ENCODE results near the gene ATOH8.

Gene ATOH8

DNA sequence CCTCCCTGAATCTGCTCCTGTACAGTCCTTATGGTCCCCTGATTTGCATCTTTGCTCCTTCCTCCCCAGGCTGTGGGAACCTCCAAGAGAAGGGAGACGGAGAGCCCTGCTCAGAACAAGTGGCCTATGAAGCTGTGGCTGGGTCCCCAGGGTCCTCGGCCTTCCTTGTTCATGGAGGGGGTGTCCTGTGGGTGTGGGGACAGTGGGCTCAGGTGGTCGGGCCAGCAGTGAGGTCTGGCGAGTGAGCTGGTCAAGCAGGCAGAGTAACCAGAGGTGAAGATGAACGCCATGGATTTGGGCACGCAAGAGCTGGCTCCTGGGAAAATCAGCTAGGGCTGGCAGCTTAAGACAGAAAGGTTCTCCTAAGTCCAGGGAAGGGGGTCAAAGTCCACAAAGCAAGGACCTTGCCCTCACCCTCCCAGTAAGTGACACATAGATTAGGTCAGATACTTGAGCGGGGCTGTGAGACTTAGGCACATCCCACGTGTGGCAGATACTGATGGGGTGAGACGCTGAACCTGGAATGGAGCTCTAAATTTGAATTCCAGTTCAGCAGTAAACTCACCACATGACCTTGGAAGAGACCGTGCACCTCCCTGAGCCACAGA, 34.8 kb upstream of the ATOH8 start:
- Histone ChIP-seq H3K4me3 (ENCODE audit: low read depth, low read length, poor library complexity, severe bottlenecking) (no peak overlapping the region), H3K36me3 (ENCODE audit: insufficient read depth, low read length) (no peaks in the 10 kb centered on the region), H3K4me2 (ENCODE audit: low read length) (no peak overlapping the region), H2AFZ (ENCODE audit: low read length) (no peak overlapping the region), H3K27ac (ENCODE audit: low read depth, low read length, poor library complexity, severe bottlenecking) (no peak overlapping the region), H3K79me2 (ENCODE audit: insufficient read depth, low read length) (no peaks in the 10 kb centered on the region), H3K9me3 (ENCODE audit: low read length) (no peaks in the 10 kb centered on the region), H3K9me2 (ENCODE audit: low read depth, low read length) (no peaks in the 10 kb centered on the region), H3K27me3 (ENCODE audit: insufficient read depth, low read length) (no peaks in the 10 kb centered on the region), H4K20me1 (ENCODE audit: insufficient read depth, low read length) (no peaks in the 10 kb centered on the region), H3K4me1 (ENCODE audit: insufficient read depth, low read length, severe bottlenecking) (no peaks in the 10 kb centered on the region), H3K9ac (ENCODE audit: low read length) (no peak overlapping the region), H3F3A (ENCODE audit: insufficient read depth, low read length) (no peaks in the 10 kb centered on the region)
- TF ChIP-seq EZH2 (IDR thresholded peaks at IDR 0.05; ENCODE audit: borderline replicate concordance, low read length) = no peak
- TF ChIP-seq, protein P1, sequence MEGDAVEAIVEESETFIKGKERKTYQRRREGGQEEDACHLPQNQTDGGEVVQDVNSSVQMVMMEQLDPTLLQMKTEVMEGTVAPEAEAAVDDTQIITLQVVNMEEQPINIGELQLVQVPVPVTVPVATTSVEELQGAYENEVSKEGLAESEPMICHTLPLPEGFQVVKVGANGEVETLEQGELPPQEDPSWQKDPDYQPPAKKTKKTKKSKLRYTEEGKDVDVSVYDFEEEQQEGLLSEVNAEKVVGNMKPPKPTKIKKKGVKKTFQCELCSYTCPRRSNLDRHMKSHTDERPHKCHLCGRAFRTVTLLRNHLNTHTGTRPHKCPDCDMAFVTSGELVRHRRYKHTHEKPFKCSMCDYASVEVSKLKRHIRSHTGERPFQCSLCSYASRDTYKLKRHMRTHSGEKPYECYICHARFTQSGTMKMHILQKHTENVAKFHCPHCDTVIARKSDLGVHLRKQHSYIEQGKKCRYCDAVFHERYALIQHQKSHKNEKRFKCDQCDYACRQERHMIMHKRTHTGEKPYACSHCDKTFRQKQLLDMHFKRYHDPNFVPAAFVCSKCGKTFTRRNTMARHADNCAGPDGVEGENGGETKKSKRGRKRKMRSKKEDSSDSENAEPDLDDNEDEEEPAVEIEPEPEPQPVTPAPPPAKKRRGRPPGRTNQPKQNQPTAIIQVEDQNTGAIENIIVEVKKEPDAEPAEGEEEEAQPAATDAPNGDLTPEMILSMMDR (IDR thresholded peaks at IDR 0.05; ENCODE audit: low read length) = no peak

DNA sequence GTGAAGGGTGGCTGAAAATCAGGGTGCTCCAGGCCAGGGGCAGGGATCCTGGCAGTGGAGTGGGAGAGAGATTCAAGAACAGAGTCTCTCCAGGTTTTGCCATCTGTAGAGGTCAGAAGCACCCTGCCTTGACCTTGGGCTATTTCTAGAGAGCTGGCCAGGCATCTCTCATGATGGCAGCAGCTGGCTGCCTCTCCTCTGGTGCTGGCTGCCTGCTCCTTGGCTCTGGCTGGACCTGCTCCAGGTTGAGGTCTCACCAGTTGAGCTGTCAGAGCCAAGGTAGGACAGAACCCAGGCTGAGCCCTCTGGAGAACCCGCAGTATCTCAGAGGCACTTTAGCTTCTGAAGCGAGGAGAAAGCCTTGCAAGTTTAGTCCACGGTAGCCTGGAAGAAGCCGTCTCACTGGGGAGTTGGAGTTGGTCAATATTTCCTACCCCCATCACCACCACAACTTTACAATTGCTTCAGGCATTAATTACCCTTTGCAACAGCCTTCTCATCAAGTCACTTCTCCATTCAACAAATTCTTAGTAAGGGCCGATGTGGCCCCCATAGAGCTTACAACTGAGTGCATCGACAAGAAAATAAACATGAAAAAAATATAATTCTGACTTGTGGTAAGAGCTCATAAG, 34.1 kb upstream of the ATOH8 start:
- Histone ChIP-seq H3K27me3 (ENCODE audit: insufficient read depth, low read length) (no peaks in the 10 kb centered on the region), H3K9me2 (ENCODE audit: low read depth, low read length) (no peaks in the 10 kb centered on the region), H3K4me3 (ENCODE audit: low read depth, low read length, poor library complexity, severe bottlenecking) (no peak overlapping the region), H3K4me1 (ENCODE audit: insufficient read depth, low read length, severe bottlenecking) (no peaks in the 10 kb centered on the region), H2AFZ (ENCODE audit: low read length) (no peak overlapping the region), H3K79me2 (ENCODE audit: insufficient read depth, low read length) (no peaks in the 10 kb centered on the region), H3K36me3 (ENCODE audit: insufficient read depth, low read length) (no peaks in the 10 kb centered on the region), H3K9ac (ENCODE audit: low read length) (no peak overlapping the region), H4K20me1 (ENCODE audit: insufficient read depth, low read length) (no peaks in the 10 kb centered on the region), H3F3A (ENCODE audit: insufficient read depth, low read length) (no peaks in the 10 kb centered on the region), H3K9me3 (ENCODE audit: low read length) (no peaks in the 10 kb centered on the region), H3K4me2 (ENCODE audit: low read length) (no peak overlapping the region), H3K27ac (ENCODE audit: low read depth, low read length, poor library complexity, severe bottlenecking) (no peak overlapping the region)
- no peak for TF ChIP-seq EZH2 (IDR thresholded peaks at IDR 0.05; ENCODE audit: borderline replicate concordance, low read length)
- TF ChIP-seq, protein P1 (IDR thresholded peaks at IDR 0.05; ENCODE audit: low read length) = no peak

DNA sequence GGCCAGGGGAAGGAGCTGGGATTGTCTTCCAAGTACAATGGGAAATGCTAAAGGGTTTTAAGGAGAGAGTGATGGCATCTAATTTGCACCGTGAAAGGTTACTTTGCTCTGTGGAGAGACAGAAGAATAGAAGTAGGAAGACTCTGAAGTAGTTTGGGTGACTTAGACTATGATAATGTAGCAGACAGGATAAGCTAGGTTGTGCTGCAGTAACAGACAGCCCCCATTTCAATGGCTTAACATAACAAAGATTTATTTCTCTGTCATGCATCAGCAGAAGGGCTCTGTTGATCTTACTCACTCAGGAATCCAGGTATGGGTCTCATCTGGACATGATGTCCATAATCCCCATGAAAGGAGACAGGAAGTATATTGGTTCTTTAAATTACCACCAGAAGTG, 33.3 kb upstream of the ATOH8 start:
- H3K79me2 ChIP-seq (ENCODE audit: insufficient read depth, low read length) = no peaks in the 10 kb centered on the region
- H3K4me2 ChIP-seq (ENCODE audit: low read length) = no peak overlapping the region
- H4K20me1 ChIP-seq (ENCODE audit: insufficient read depth, low read length) = no peaks in the 10 kb centered on the region
- H3K9me2 ChIP-seq (ENCODE audit: low read depth, low read length) = no peaks in the 10 kb centered on the region
- H3K9me3 ChIP-seq (ENCODE audit: low read length) = no peaks in the 10 kb centered on the region
- no peaks in the 10 kb centered on the region for H3K4me1 ChIP-seq (ENCODE audit: insufficient read depth, low read length, severe bottlenecking)
- no peaks in the 10 kb centered on the region for H3K27me3 ChIP-seq (ENCODE audit: insufficient read depth, low read length)
- H2AFZ ChIP-seq (ENCODE audit: low read length) = no peak overlapping the region
- no peak overlapping the region for H3K27ac ChIP-seq (ENCODE audit: low read depth, low read length, poor library complexity, severe bottlenecking)
- no peaks in the 10 kb centered on the region for H3K36me3 ChIP-seq (ENCODE audit: insufficient read depth, low read length)
- TF ChIP-seq EZH2 (IDR thresholded peaks at IDR 0.05; ENCODE audit: borderline replicate concordance, low read length) = no peak
- TF ChIP-seq, protein P1 (IDR thresholded peaks at IDR 0.05; ENCODE audit: low read length) = no peak
- H3K4me3 ChIP-seq (ENCODE audit: low read depth, low read length, poor library complexity, severe bottlenecking) = no peak overlapping the region
- H3F3A ChIP-seq (ENCODE audit: insufficient read depth, low read length) = no peaks in the 10 kb centered on the region
- no peak overlapping the region for H3K9ac ChIP-seq (ENCODE audit: low read length)

Measured in OCI-LY1 (cell line).